Spleen (tissue), 7 donors: ENCODE measurements around the gene SRGAP2.
"Not testable (repeated sequence)": the region's sequence is repeated elsewhere in the genome, so short reads cannot be mapped to it uniquely, and the experiment has no call there.

Experiments
- CTCF ChIP-seq, 11 experiments: fragments of 200-600 bp in 7 of 11; fragments of 450-650 bp in 4 of 11; sonication (generic) in 4 of 11; IDR thresholded peaks in 8 of 11; conservative IDR thresholded peaks in 3 of 11; 1 replicate in 7 of 11; 2 replicates in 4 of 11; pipeline versions ENCODE4 v1.4.0 to v1.8.0; 2016 to 2021; ENCODE audit warnings: antibody characterized with exemption in 11 of 11, inconsistent platforms in 4 of 11, mild to moderate bottlenecking in 1 of 11
- POLR2A ChIP-seq, 3 donors: fragments of 450-650 bp; IDR thresholded peaks; one replicate each; pipeline ENCODE4 v1.5.1; 2017; ENCODE audit warnings: antibody characterized with exemption in 3 of 3, mild to moderate bottlenecking in 1 of 3
- POLR2AphosphoS5 ChIP-seq, 3 donors: sonication (generic); formaldehyde crosslinking; IDR thresholded peaks; one replicate each; pipeline ENCODE4 v1.5.1; 2017; ENCODE audit warnings: antibody characterized with exemption in 3 of 3
- donor health status: DM: no; HTN: no; CAD: no; lungs with moderate emphysema.
- donor health status: DM: no; HTN: no; CAD: no.
- donor health status: DM: no; HTN: no; CAD: no.

- TF ChIP-seq POLR2AphosphoS5 (IDR thresholded peaks at IDR 0.05); CTCF (IDR thresholded peaks at IDR 0.05 in 8 of 11, conservative IDR thresholded peaks at IDR 0.05 in 3 of 11); POLR2A (IDR thresholded peaks at IDR 0.05): not testable (repeated sequence)
These were observed 7.5 kb downstream of the SRGAP2 start for GRCh38 chr1:206210802-206211201.
